Fibroblast of lung (primary cell): ENCODE measurements around the gene GPBAR1. TPM values are rescaled to one million over a fixed set of nuclear protein-coding genes. Genes with fewer than 3 reads are reported as not detected.

Experiments
- DNase-seq, 2 donors: peaks; one replicate each; pipeline versions ENCODE4 v3.0.0 to v3.0.0-alpha.2; 2010; ENCODE audit warnings: low read depth in 2 of 2
- H2AFZ ChIP-seq: 2 replicates; pipeline ENCODE4 v1.5.1; 2012; ENCODE audit warnings: low read length, control low read depth, inconsistent platforms
- H3K27ac ChIP-seq: 2 replicates; pipeline ENCODE4 v1.5.1; 2011; ENCODE audit warnings: low read length, control low read depth; ENCODE audit not compliant: insufficient read depth
- H3K27me3 ChIP-seq: 2 replicates; pipeline ENCODE4 v1.5.1; 2011; ENCODE audit warnings: mild to moderate bottlenecking, low read length; ENCODE audit not compliant: control insufficient read depth, insufficient read depth
- H3K36me3 ChIP-seq: 2 replicates; pipeline ENCODE4 v1.5.1; 2011; ENCODE audit warnings: low read length; ENCODE audit not compliant: control insufficient read depth, insufficient read depth
- H3K4me1 ChIP-seq: 2 replicates; pipeline ENCODE4 v1.5.1; 2011; ENCODE audit warnings: low read length; ENCODE audit not compliant: control insufficient read depth, insufficient read depth; ENCODE audit errors: extremely low read depth
- H3K4me2 ChIP-seq: 2 replicates; pipeline ENCODE4 v1.5.1; 2011; ENCODE audit warnings: low read length, control low read depth; ENCODE audit not compliant: insufficient read depth; ENCODE audit errors: extremely low read depth
- H3K4me3 ChIP-seq, 4 experiments: fragments of 200-600 bp in 1 of 4; sonication (generic) in 1 of 4; replicated peaks in 1 of 4; 2 replicates each; pipeline ENCODE4 v1.5.1; 2011 to 2016; ENCODE audit warnings: low read length in 4 of 4, low read depth in 3 of 4, mild to moderate bottlenecking in 3 of 4, control low read depth in 2 of 4, inconsistent platforms in 1 of 4, mixed read lengths in 1 of 4; ENCODE audit not compliant: insufficient read depth in 1 of 4; ENCODE audit errors: control extremely low read depth in 1 of 4
- H3K79me2 ChIP-seq: 2 replicates; pipeline ENCODE4 v1.5.1; 2012; ENCODE audit warnings: mild to moderate bottlenecking, low read length, inconsistent platforms; ENCODE audit not compliant: control insufficient read depth, insufficient read depth
- H3K9ac ChIP-seq: 2 replicates; pipeline ENCODE4 v1.5.1; 2011; ENCODE audit warnings: mild to moderate bottlenecking, low read length, control low read depth; ENCODE audit not compliant: insufficient read depth
- H3K9me3 ChIP-seq: 2 replicates; pipeline ENCODE4 v1.5.1; 2012; ENCODE audit warnings: low read depth, low read length; ENCODE audit not compliant: control insufficient read depth, insufficient read depth
- H4K20me1 ChIP-seq: 2 replicates; pipeline ENCODE4 v1.5.1; 2011; ENCODE audit warnings: low read length; ENCODE audit not compliant: control insufficient read depth, insufficient read depth; ENCODE audit errors: extremely low read depth
- EZH2 ChIP-seq: IDR thresholded peaks from 2 replicates; pipeline ENCODE4 v1.5.1; 2012; ENCODE audit warnings: low read length, control low read depth, mild to moderate bottlenecking; ENCODE audit errors: missing control alignments
- polyA minus RNA-seq: library from RNA; depleted of rRNA, polyadenylated mRNA; stranded (reverse); fragments of >200 nt; gene quantifications from 2 replicates; pipeline ENCODE4 v1.2.3, GENCODE V29; 2011; ENCODE audit warnings: low replicate concordance
- polyA plus RNA-seq, 2 donors: library from polyadenylated mRNA; depleted of rRNA in 1 of 2; stranded (reverse) in 1 of 2; unstranded in 1 of 2; fragments of >200 nt; gene quantifications; 2 replicates each; pipeline ENCODE4 v1.2.1, GENCODE V29; 2011 to 2012; ENCODE audit warnings: missing spikeins in 1 of 2
- total RNA-seq: library from RNA; depleted of rRNA; stranded (reverse); fragments of >200 nt; gene quantifications from 2 replicates; pipeline ENCODE4 v1.2.1, GENCODE V29; 2014
- TF ChIP-seq, protein P1 (sequence below), 2 donors: IDR thresholded peaks in 1 of 2; conservative IDR thresholded peaks in 1 of 2; 1 replicate in 1 of 2; 2 replicates in 1 of 2; pipeline ENCODE4 v1.5.1; 2011 to 2012; ENCODE audit warnings: low read length in 2 of 2, control low read depth in 1 of 2, inconsistent platforms in 1 of 2, low read depth in 1 of 2, mild to moderate bottlenecking in 1 of 2

GPBAR1 gene, protein sequence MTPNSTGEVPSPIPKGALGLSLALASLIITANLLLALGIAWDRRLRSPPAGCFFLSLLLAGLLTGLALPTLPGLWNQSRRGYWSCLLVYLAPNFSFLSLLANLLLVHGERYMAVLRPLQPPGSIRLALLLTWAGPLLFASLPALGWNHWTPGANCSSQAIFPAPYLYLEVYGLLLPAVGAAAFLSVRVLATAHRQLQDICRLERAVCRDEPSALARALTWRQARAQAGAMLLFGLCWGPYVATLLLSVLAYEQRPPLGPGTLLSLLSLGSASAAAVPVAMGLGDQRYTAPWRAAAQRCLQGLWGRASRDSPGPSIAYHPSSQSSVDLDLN
- total RNA-seq: under 0.01 TPM in 1 of 2 replicates, not detected in the other
- 0.02 TPM in 1 of 2 replicates, not detected in the other for polyA plus RNA-seq
- polyA plus RNA-seq (2012): 0.08 TPM in 1 of 2 replicates, not detected in the other
- not detected in 2 replicates for polyA minus RNA-seq

DNA sequence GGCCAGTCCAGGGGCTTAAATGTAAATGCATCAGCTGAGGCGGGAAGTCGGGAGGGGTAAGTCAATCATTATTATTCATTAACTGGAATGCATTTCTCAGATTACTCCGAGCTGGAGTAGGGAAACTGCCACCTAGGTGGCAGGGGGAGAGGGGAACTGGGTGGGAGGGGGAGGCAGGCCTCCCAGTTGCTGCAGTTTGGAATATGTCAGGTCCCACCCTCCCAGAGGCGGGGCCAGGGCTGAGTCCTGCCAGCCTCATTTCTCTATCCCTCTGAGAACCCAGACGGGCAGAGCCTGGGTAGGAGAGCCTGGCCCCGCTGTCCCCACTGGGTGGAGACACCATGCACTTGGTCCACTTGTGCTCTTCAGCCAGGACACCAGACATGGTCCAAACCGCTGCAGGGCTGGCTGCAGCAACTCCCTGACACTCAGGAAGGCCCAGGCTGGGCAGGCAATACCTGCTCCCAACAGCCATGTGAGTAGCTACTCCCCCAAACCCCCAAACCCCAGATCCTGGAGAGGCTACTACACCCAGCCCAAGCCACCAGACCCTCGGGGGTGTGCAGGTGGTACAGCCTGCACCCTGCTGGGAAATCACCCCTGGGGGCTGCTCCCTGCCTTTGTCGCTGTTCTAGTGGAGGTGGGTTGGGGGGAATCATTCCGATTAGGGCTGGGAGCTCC, at the start of gene GPBAR1:
GPBAR1 (plus strand) TSS at position 274 of the 681 bp plus-strand sequence. CDS start 1,710 bp downstream, outside the sequence.
- Histone ChIP-seq H3K27me3 (no peaks in the 10 kb centered on the region), H3K4me1 (peaks cover 8% of the 10 kb centered on the region), H3K27ac (no peak within 1 kb of the TSS), H3K4me3 (no peak within 1 kb of the TSS), H3K4me2 (no peak within 1 kb of the TSS), H3K9me3 (no peaks in the 10 kb centered on the region), H3K9ac (no peak within 1 kb of the TSS), H2AFZ (no peak within 1 kb of the TSS), H4K20me1 (no peaks in the 10 kb centered on the region), H3K36me3 (peaks cover 10% of the 10 kb centered on the region), H3K79me2 (no peaks in the 10 kb centered on the region)
- TF ChIP-seq EZH2: no peak
- TF ChIP-seq, protein P1, sequence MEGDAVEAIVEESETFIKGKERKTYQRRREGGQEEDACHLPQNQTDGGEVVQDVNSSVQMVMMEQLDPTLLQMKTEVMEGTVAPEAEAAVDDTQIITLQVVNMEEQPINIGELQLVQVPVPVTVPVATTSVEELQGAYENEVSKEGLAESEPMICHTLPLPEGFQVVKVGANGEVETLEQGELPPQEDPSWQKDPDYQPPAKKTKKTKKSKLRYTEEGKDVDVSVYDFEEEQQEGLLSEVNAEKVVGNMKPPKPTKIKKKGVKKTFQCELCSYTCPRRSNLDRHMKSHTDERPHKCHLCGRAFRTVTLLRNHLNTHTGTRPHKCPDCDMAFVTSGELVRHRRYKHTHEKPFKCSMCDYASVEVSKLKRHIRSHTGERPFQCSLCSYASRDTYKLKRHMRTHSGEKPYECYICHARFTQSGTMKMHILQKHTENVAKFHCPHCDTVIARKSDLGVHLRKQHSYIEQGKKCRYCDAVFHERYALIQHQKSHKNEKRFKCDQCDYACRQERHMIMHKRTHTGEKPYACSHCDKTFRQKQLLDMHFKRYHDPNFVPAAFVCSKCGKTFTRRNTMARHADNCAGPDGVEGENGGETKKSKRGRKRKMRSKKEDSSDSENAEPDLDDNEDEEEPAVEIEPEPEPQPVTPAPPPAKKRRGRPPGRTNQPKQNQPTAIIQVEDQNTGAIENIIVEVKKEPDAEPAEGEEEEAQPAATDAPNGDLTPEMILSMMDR (conservative IDR thresholded peaks at IDR 0.05 in 1 of 2, IDR thresholded peaks at IDR 0.05 in 1 of 2; ENCODE audit: low read depth in 1 of 2, low read length in 2 of 2): no peak
- no peak for DNase-seq

DNA sequence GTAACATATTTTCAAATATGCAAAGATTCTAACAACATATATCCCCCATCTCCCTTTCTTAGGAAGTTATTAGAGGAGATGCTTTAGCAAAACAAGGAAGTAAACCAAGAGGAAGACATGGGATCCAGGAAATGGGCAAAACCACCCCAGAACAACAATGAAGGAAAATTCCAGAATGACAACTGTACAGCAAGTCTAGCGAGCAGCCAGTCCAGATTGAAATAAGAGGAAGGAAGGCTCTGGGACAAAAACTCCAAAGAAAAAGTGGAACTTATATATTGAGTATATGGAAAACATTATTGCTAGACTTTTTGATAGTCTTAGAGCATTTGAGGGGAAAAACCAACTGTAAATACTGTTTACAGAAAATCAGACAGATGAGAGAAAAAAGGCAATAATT, 46.7 kb upstream of the GPBAR1 start:
- no peak for DNase-seq
- Histone ChIP-seq H3K27ac (no peak overlapping the region), H3K27me3 (no peaks in the 10 kb centered on the region)

DNA sequence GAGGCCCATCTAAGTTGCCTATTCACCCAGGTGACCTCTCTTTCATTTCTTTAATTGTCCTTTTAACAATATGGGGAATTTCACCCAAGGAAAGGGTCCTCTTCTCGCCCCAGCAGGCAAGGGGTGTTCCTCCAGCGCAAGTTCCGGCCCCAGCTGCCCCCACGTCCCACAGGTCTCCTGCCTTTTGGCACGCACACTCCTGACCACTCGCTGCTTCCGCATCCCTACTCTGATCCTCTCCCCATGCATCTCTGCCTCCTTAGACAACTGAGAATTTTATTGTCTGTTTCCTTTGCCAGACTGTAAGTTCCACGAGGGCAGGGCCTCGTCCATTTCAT, 44.5 kb upstream of the GPBAR1 start:
- peaks cover 42% of the 10 kb centered on the region for H3K79me2 ChIP-seq
- H3K36me3 ChIP-seq: peaks cover 3% of the 10 kb centered on the region
- no peaks in the 10 kb centered on the region for H3K9me3 ChIP-seq
- H3K9ac ChIP-seq: peak overlapping the region; percentile 89
- peak overlapping the region; percentile 77 to 95 (median 83) for H3K4me3 ChIP-seq
- H3K4me2 ChIP-seq: peak overlapping the region; percentile 89
- DNase-seq: no peak
- TF ChIP-seq EZH2: no peak
- TF ChIP-seq, protein P1 (conservative IDR thresholded peaks at IDR 0.05 in 1 of 2, IDR thresholded peaks at IDR 0.05 in 1 of 2; ENCODE audit: low read depth in 1 of 2, low read length in 2 of 2): no peak
- peaks cover 5% of the 10 kb centered on the region for H3K4me1 ChIP-seq
- H2AFZ ChIP-seq: peak overlapping the region; percentile 97
- peaks cover 4% of the 10 kb centered on the region for H4K20me1 ChIP-seq
- H3K27ac ChIP-seq: peak overlapping the region; percentile 95
- H3K27me3 ChIP-seq: no peaks in the 10 kb centered on the region

More for the DNA sequence above, 46.7 kb upstream of the GPBAR1 start:
- H3K9me3 ChIP-seq: no peaks in the 10 kb centered on the region
- TF ChIP-seq, protein P1 (conservative IDR thresholded peaks at IDR 0.05 in 1 of 2, IDR thresholded peaks at IDR 0.05 in 1 of 2; ENCODE audit: low read depth in 1 of 2, low read length in 2 of 2): no peak
- TF ChIP-seq EZH2: no peak
- no peak overlapping the region for H2AFZ ChIP-seq
- peaks cover 4% of the 10 kb centered on the region for H3K4me1 ChIP-seq
- H3K4me2 ChIP-seq: no peak overlapping the region
- H3K36me3 ChIP-seq: no peaks in the 10 kb centered on the region
- H3K79me2 ChIP-seq: peaks cover 20% of the 10 kb centered on the region
- no peaks in the 10 kb centered on the region for H4K20me1 ChIP-seq
- no peak overlapping the region for H3K9ac ChIP-seq
- no peak overlapping the region for H3K4me3 ChIP-seq
